HEK293 (cell line): ENCODE data around the gene DMD.

Experiments used
- CTCF ChIA-PET: fragments of 350-600 bp; formaldehyde crosslinking; extraction: SDS; loops from one replicate; lab custom pipeline; 2021; ENCODE audit warnings: antibody characterized with exemption; lab: Yijun Ruan, JAX
- POLR2A ChIA-PET: fragments of 300-600 bp; formaldehyde crosslinking; extraction: SDS; loops from one replicate; lab custom pipeline; 2020; ENCODE audit warnings: antibody characterized with exemption, inconsistent platforms; lab: Yijun Ruan, JAX
- H3K27ac ChIP-seq: fragments of 200-500 bp; sonication (Bioruptor generic); 2 replicates; pipeline ENCODE4 v1.5.1; 2014; ENCODE audit warnings: low read depth, low read length, control low read depth, inconsistent platforms; ENCODE audit errors: extremely low read depth
- H3K36me3 ChIP-seq, 2 experiments: fragments of 200-500 bp in 1 of 2; sonication (Bioruptor generic) in 1 of 2; 1 replicate in 1 of 2; 2 replicates in 1 of 2; pipeline ENCODE4 v1.5.1; 2014 to 2017; ENCODE audit warnings: inconsistent platforms in 2 of 2, low read length in 2 of 2; ENCODE audit not compliant: control insufficient read depth in 2 of 2, insufficient read depth in 1 of 2
- H3K4me1 ChIP-seq: fragments of 200-500 bp; sonication (Bioruptor generic); 2 replicates; pipeline ENCODE4 v1.5.1; 2014; ENCODE audit warnings: mild to moderate bottlenecking, low read length, inconsistent platforms; ENCODE audit not compliant: control insufficient read depth, insufficient read depth
- H3K4me3 ChIP-seq: 2 replicates; pipeline ENCODE4 v1.5.1; 2011; ENCODE audit warnings: low read depth, mild to moderate bottlenecking, control low read depth, low read length, moderate library complexity
- H3K9me3 ChIP-seq: fragments of 200-500 bp; sonication (Bioruptor generic); 2 replicates; pipeline ENCODE4 v1.5.1; 2014; ENCODE audit warnings: low read depth, low read length, inconsistent platforms; ENCODE audit not compliant: control insufficient read depth, insufficient read depth
- GLI4 ChIP-seq: fragments of 450-650 bp; formaldehyde crosslinking; IDR thresholded peaks from 2 replicates; pipeline ENCODE4 v1.5.1; 2016; ENCODE audit warnings: missing biosample characterization, missing genetic modification characterization
- MEIS1 ChIP-seq: sonication (generic); formaldehyde crosslinking; IDR thresholded peaks from 2 replicates; pipeline ENCODE4 v1.8.1; 2022; ENCODE audit warnings: missing genetic modification reagents, mild to moderate bottlenecking, borderline replicate concordance
- MZF1 ChIP-seq: fragments of 450-650 bp; formaldehyde crosslinking; IDR thresholded peaks from 2 replicates; pipeline ENCODE4 v1.5.1; 2017; ENCODE audit warnings: missing biosample characterization, missing genetic modification characterization, borderline replicate concordance
- PRDM6 ChIP-seq: fragments of 450-650 bp; formaldehyde crosslinking; IDR thresholded peaks from 2 replicates; pipeline ENCODE4 v1.5.1; 2017; ENCODE audit warnings: missing biosample characterization, missing genetic modification characterization
- SP2 ChIP-seq: fragments of 450-650 bp; formaldehyde crosslinking; IDR thresholded peaks from 2 replicates; pipeline ENCODE4 v1.5.1; 2016; ENCODE audit warnings: missing biosample characterization, missing genetic modification characterization
- ZBTB10 ChIP-seq: fragments of 450-650 bp; formaldehyde crosslinking; IDR thresholded peaks from 2 replicates; pipeline ENCODE4 v1.5.1; 2016; ENCODE audit warnings: missing biosample characterization, missing genetic modification characterization
- ZBTB49 ChIP-seq: fragments of 450-650 bp; formaldehyde crosslinking; IDR thresholded peaks from 2 replicates; pipeline ENCODE4 v1.5.1; 2016; ENCODE audit warnings: missing biosample characterization, missing genetic modification characterization, low read depth
- ZNF146 ChIP-seq: fragments of 450-650 bp; formaldehyde crosslinking; IDR thresholded peaks from 2 replicates; pipeline ENCODE4 v1.5.1; 2016; ENCODE audit warnings: missing biosample characterization, missing genetic modification characterization
- ZNF239 ChIP-seq: fragments of 450-650 bp; formaldehyde crosslinking; IDR thresholded peaks from 2 replicates; pipeline ENCODE4 v1.5.1; 2016; ENCODE audit warnings: missing biosample characterization, missing genetic modification characterization
- ZNF26 ChIP-seq: fragments of 450-650 bp; formaldehyde crosslinking; IDR thresholded peaks from 2 replicates; pipeline ENCODE4 v1.5.1; 2016; ENCODE audit warnings: missing biosample characterization, missing genetic modification characterization
- ZNF280C ChIP-seq: fragments of 450-650 bp; formaldehyde crosslinking; IDR thresholded peaks from 2 replicates; pipeline ENCODE4 v1.5.1; 2016; ENCODE audit warnings: missing biosample characterization, missing genetic modification characterization
- ZNF292 ChIP-seq: fragments of 450-650 bp; formaldehyde crosslinking; IDR thresholded peaks from 2 replicates; pipeline ENCODE4 v1.5.1; 2016; ENCODE audit warnings: low read depth, missing biosample characterization, missing genetic modification characterization, borderline replicate concordance
- ZNF529 ChIP-seq: fragments of 450-650 bp; formaldehyde crosslinking; IDR thresholded peaks from 2 replicates; pipeline ENCODE4 v1.5.1; 2017; ENCODE audit warnings: missing genetic modification characterization, missing biosample characterization; ENCODE audit not compliant: insufficient replicate concordance
- ZNF561 ChIP-seq: fragments of 450-650 bp; IDR thresholded peaks from 2 replicates; pipeline ENCODE4 v1.5.1; 2018; ENCODE audit warnings: missing biosample characterization, missing genetic modification characterization, borderline replicate concordance
- ZNF624 ChIP-seq: fragments of 450-650 bp; formaldehyde crosslinking; IDR thresholded peaks from 2 replicates; pipeline ENCODE4 v1.5.1; 2017; ENCODE audit warnings: missing biosample characterization, missing genetic modification characterization

DMD gene

GRCh38 chrX:31232506-31232905 lies 1978.8 kb downstream of the DMD start:
- no peaks in the 10 kb centered on the region; the same call in 1 of the 2 replicates for H3K4me1 ChIP-seq
- no peak for TF ChIP-seq ZBTB49 (tag by site-specific recombination)
- no peak for TF ChIP-seq ZNF529 (tag by site-specific recombination)
- no peak overlapping the region for H3K4me3 ChIP-seq
- ChIA-PET CTCF (interaction anchor here (1.0 to 1.7 kb wide), 2 partner anchors 9 to 19 kb away, joined by 3 read pairs; no protein-coding TSS in a partner anchor), POLR2A (interaction anchor here (0.5 kb wide), 1 partner anchor 14 kb away, joined by 3 read pairs; no protein-coding TSS in a partner anchor)
- H3K36me3 ChIP-seq = no peaks in the 10 kb centered on the region; a peak in 1 of 3 replicates
- H3K9me3 ChIP-seq = no peaks in the 10 kb centered on the region
- no peak overlapping the region for H3K27ac ChIP-seq

- POLR2A ChIA-PET = no interaction called here
- no peak for TF ChIP-seq PRDM6 (tag by site-specific recombination)
- TF ChIP-seq ZBTB10 (tag by site-specific recombination) = no peak
- TF ChIP-seq ZNF146 (tag by site-specific recombination) = no peak
- no peak for TF ChIP-seq ZNF26 (tag by site-specific recombination)
- TF ChIP-seq ZNF280C (tag by site-specific recombination) = no peak
- TF ChIP-seq ZNF292 (tag by site-specific recombination) = no peak
- no peak overlapping the region for H3K27ac ChIP-seq
- CTCF ChIA-PET = no interaction called here
- no peak overlapping the region for H3K4me3 ChIP-seq
- H3K9me3 ChIP-seq = no peaks in the 10 kb centered on the region
- 0 out of 2 replicates have a peak, but pooled peaks cover 2% of the 10 kb centered on the region for H3K4me1 ChIP-seq
- H3K36me3 ChIP-seq = no peaks in the 10 kb centered on the region; a peak in 1 of 3 replicates
Observed at GRCh38 chrX:31228909-31229308, 1982.4 kb downstream of the DMD start.

- no peak for TF ChIP-seq SP2
- no peak for TF ChIP-seq ZNF624 (tag by site-specific recombination)
- no peak for TF ChIP-seq MZF1 (tag by site-specific recombination)
- TF ChIP-seq ZNF561 (tag by site-specific recombination) = no peak
- no peak for TF ChIP-seq ZNF239 (tag by site-specific recombination)
- TF ChIP-seq MEIS1 (CRISPR knock-in tag) = no peak
- TF ChIP-seq GLI4 (tag by site-specific recombination) = no peak
- H3K4me1 ChIP-seq = 0 out of 2 replicates have a peak, but pooled peaks cover 2% of the 10 kb centered on the region
- no peak overlapping the region for H3K4me3 ChIP-seq
- POLR2A ChIA-PET = no interaction called here
- CTCF ChIA-PET = no interaction called here
- no peaks in the 10 kb centered on the region for H3K9me3 ChIP-seq
- H3K27ac ChIP-seq = no peak overlapping the region
- H3K36me3 ChIP-seq = no peaks in the 10 kb centered on the region; a peak in 1 of 3 replicates
Observed at GRCh38 chrX:31228415-31228832, 1982.9 kb downstream of the DMD start.
